HepG2 (cell line): ENCODE measurements around the gene RASL12. TPM values are rescaled to one million over a fixed set of nuclear protein-coding genes. Genes with fewer than 3 reads are reported as not detected.

Experiments used
- ATAC-seq: fragments of 200-7000 bp; cut with Tn5 transposase; 3 replicates; pipeline ENCODE4 v1.9.1; 2020; ENCODE audit warnings: mild to moderate bottlenecking, moderate library complexity
- BruUV-seq: library from RNA; stranded (reverse); fragments of 400-500 nt; replicated peaks from 2 replicates; lab custom pipeline; 2021; lab: Mats Ljungman, UMichigan
- CTCF ChIA-PET: fragments of 300-600 bp; formaldehyde crosslinking; extraction: SDS; loops from one replicate; lab custom pipeline; 2021; ENCODE audit warnings: low total read pairs, inconsistent platforms, low intra/inter-chr PET ratio; lab: Yijun Ruan, JAX
- POLR2A ChIA-PET: fragments of 350-600 bp; sonication (Branson Sonifier 250); formaldehyde crosslinking; loops from one replicate; lab custom pipeline; 2020; ENCODE audit warnings: antibody characterized with exemption, inconsistent platforms; lab: Yijun Ruan, JAX
- DNase-seq: peaks from one replicate; pipeline ENCODE4 v3.0.0-alpha.2; 2015; ENCODE audit warnings: low spot score
- FAIRE-seq: peaks from 3 replicates; lab custom pipeline; 2011; peaks lifted over from hg19 to GRCh38; lab: Jason Lieb, UNC
- H2AFZ ChIP-seq: one replicate; pipeline ENCODE4 v1.6.1; 2011; ENCODE audit warnings: low read length, inconsistent platforms
- H3K27ac ChIP-seq: fragments of 300-600 bp; 3 replicates; pipeline ENCODE4 v1.8.0; 2011; ENCODE audit warnings: mixed run types, mild to moderate bottlenecking, mixed read lengths, low read length, inconsistent platforms; ENCODE audit not compliant: insufficient read depth; ENCODE audit errors: extremely low read length
- H3K27me3 ChIP-seq, 2 experiments: fragments of 200-600 bp in 1 of 2; 2 replicates in 1 of 2; 3 replicates in 1 of 2; pipeline versions ENCODE4 v1.6.0 to v1.8.0; 2011; ENCODE audit warnings: low read length in 2 of 2, mild to moderate bottlenecking in 2 of 2, moderate library complexity in 2 of 2, inconsistent platforms in 1 of 2; ENCODE audit not compliant: insufficient read depth in 2 of 2, control insufficient read depth in 1 of 2
- H3K36me3 ChIP-seq, 2 experiments: fragments of 200-600 bp in 1 of 2; replicated peaks in 1 of 2; 2 replicates in 1 of 2; 3 replicates in 1 of 2; pipeline versions ENCODE4 v1.5.1 to v1.8.0; 2011; ENCODE audit warnings: low read length in 2 of 2, inconsistent platforms in 1 of 2; ENCODE audit not compliant: insufficient read depth in 2 of 2, control insufficient read depth in 1 of 2
- H3K4me1 ChIP-seq: 2 replicates; pipeline ENCODE4 v1.5.1; 2012; ENCODE audit warnings: low read length, inconsistent platforms; ENCODE audit not compliant: insufficient read depth
- H3K4me2 ChIP-seq: 2 replicates; pipeline ENCODE4 v1.6.0; 2011; ENCODE audit warnings: low read depth, low read length, inconsistent platforms
- H3K4me3 ChIP-seq, 3 experiments: fragments of 200-600 bp in 1 of 3; sonication (generic), shearing (Covaris generic) in 1 of 3; replicated peaks in 1 of 3; 2 replicates each; pipeline ENCODE4 v1.5.1; 2011 to 2016; ENCODE audit warnings: low read length in 3 of 3, inconsistent platforms in 2 of 3, low read depth in 2 of 3, mild to moderate bottlenecking in 2 of 3, control low read depth in 1 of 3, mixed read lengths in 1 of 3; ENCODE audit not compliant: insufficient read depth in 1 of 3
- H3K79me2 ChIP-seq: one replicate; pipeline ENCODE4 v1.6.1; 2011; ENCODE audit warnings: low read length, inconsistent platforms; ENCODE audit not compliant: insufficient read depth
- H3K9ac ChIP-seq: 2 replicates; pipeline ENCODE4 v1.6.0; 2011; ENCODE audit warnings: mild to moderate bottlenecking, low read depth, low read length, inconsistent platforms; ENCODE audit not compliant: insufficient read depth
- H3K9me3 ChIP-seq: 2 replicates; pipeline ENCODE4 v1.5.1; 2012; ENCODE audit warnings: mild to moderate bottlenecking, low read length
- H4K20me1 ChIP-seq: 2 replicates; pipeline ENCODE4 v1.6.0; 2011; ENCODE audit warnings: inconsistent platforms, mild to moderate bottlenecking, low read length, moderate library complexity; ENCODE audit not compliant: insufficient read depth
- HOXA7 ChIP-seq: sonication (generic); formaldehyde crosslinking; IDR thresholded peaks from 2 replicates; pipeline ENCODE4 v1.8.1; 2022; ENCODE audit warnings: mild to moderate bottlenecking, missing genetic modification reagents, moderate library complexity
- MAX ChIP-seq: IDR thresholded peaks from 2 replicates; pipeline ENCODE4 v1.6.1; 2012; ENCODE audit warnings: inconsistent platforms
- NR2F2 ChIP-seq: IDR thresholded peaks from 2 replicates; pipeline ENCODE4 v1.6.1; 2012; ENCODE audit warnings: low read depth, inconsistent platforms, borderline replicate concordance
- SKI ChIP-seq: fragments of 450-650 bp; IDR thresholded peaks from one replicate; pipeline ENCODE4 v1.6.1; 2018; ENCODE audit warnings: mild to moderate bottlenecking; ENCODE audit not compliant: partially characterized antibody
- SMARCE1 ChIP-seq: fragments of 450-650 bp; IDR thresholded peaks from 2 replicates; pipeline ENCODE4 v1.6.1; 2017; ENCODE audit warnings: borderline replicate concordance
- TEF ChIP-seq: sonication (generic); formaldehyde crosslinking; IDR thresholded peaks from 2 replicates; pipeline ENCODE4 v1.5.0; 2020; ENCODE audit warnings: missing genetic modification reagents
- ZMYM3 ChIP-seq: sonication (generic); formaldehyde crosslinking; IDR thresholded peaks from 2 replicates; pipeline ENCODE4 v1.5.1; 2020; ENCODE audit warnings: mild to moderate bottlenecking, missing genetic modification reagents
- ZNF205 ChIP-seq: IDR thresholded peaks from 2 replicates; pipeline ENCODE4 v1.6.1; 2018; ENCODE audit warnings: missing biosample characterization, missing genetic modification reagents
- ZNF225 ChIP-seq: sonication (generic); formaldehyde crosslinking; IDR thresholded peaks from 2 replicates; pipeline ENCODE4 v1.4.0; 2020; ENCODE audit warnings: mild to moderate bottlenecking, missing genetic modification reagents
- ZNF414 ChIP-seq: sonication (generic); formaldehyde crosslinking; IDR thresholded peaks from 2 replicates; pipeline ENCODE4 v1.5.0; 2020; ENCODE audit warnings: missing genetic modification reagents
- ZNF496 ChIP-seq: sonication (generic); formaldehyde crosslinking; IDR thresholded peaks from 2 replicates; pipeline ENCODE4 v1.8.1; 2023; ENCODE audit warnings: mild to moderate bottlenecking, moderate library complexity, missing genetic modification reagents; ENCODE audit not compliant: insufficient replicate concordance
- ZNF513 ChIP-seq: sonication (generic); formaldehyde crosslinking; conservative IDR thresholded peaks from 2 replicates; pipeline ENCODE4 v1.5.0; 2020; ENCODE audit warnings: missing genetic modification reagents
- ZNF557 ChIP-seq: sonication (generic); formaldehyde crosslinking; IDR thresholded peaks from 2 replicates; pipeline ENCODE4 v1.4.0; 2020; ENCODE audit warnings: missing genetic modification reagents
- ZNF616 ChIP-seq: sonication (generic); formaldehyde crosslinking; IDR thresholded peaks from 2 replicates; pipeline ENCODE4 v1.5.0; 2020; ENCODE audit warnings: low read depth, mild to moderate bottlenecking, missing genetic modification reagents
- ZNF713 ChIP-seq: sonication (generic); formaldehyde crosslinking; IDR thresholded peaks from 2 replicates; pipeline ENCODE4 v1.4.0; 2020; ENCODE audit warnings: mild to moderate bottlenecking, missing genetic modification reagents
- ZNF761 ChIP-seq: sonication (generic); formaldehyde crosslinking; conservative IDR thresholded peaks from 2 replicates; pipeline ENCODE4 v1.4.0; 2020; ENCODE audit warnings: mild to moderate bottlenecking, missing genetic modification reagents
- WGBS: methylation state at CpG from one replicate; pipeline ENCODE4 v1.1.6; 2017; ENCODE audit warnings: low lambda C conversion rate; 5-methylcytosine and 5-hydroxymethylcytosine counted together
- in situ Hi-C: cut with HindIII; loops from 2 replicates; pipeline ENCODE4 v1.10.0; 2017; ENCODE audit warnings: low pct_unique_long_range_greater_than_20kb; ENCODE audit not compliant: extremely low pct_ligation_motif_present
- intact Hi-C: fragments of 100-400 bp; cut with micrococcal nuclease; formaldehyde crosslinking; loops from one replicate; pipeline ENCODE4 v1.10.0; 2022; ENCODE audit not compliant: unreplicated experiment
- polyA plus RNA-seq, 8 experiments: library from polyadenylated mRNA; depleted of rRNA in 3 of 8; stranded (reverse) in 7 of 8; unstranded in 1 of 8; fragments of >200 nt; fragmentation: Illumina TruSeq in 4 of 8; extraction: Trizol in 4 of 8; gene quantifications; 2 replicates each; pipeline versions ENCODE4 v1.2.1 to v1.2.3, GENCODE V29; 2011 to 2016; ENCODE audit warnings: low read depth in 4 of 8, missing spikeins in 1 of 8, mixed read lengths in 1 of 8; ENCODE audit not compliant: insufficient read depth in 1 of 8
- total RNA-seq, 5 experiments: library from RNA; depleted of rRNA; stranded (reverse); fragments of >200 nt; fragmentation: Illumina TruSeq; extraction: Trizol; gene quantifications; 2 replicates each; pipeline ENCODE4 v1.2.3, GENCODE V29; 2016; ENCODE audit warnings: low read depth in 1 of 5

Gene RASL12
- total and polyA plus RNA-seq, 2 of the 13 experiments (the other 11 are each of a cell fraction or from before 2014, with no cell fraction given), result 0.16 to 0.55 TPM

GRCh38 chr15:65072027-65072426, 4.2 kb upstream of the RASL12 start (continued):
- no peak for TF ChIP-seq HOXA7 (CRISPR knock-in tag)
- no peak for TF ChIP-seq ZNF496 (CRISPR knock-in tag)
- TF ChIP-seq ZNF225 (CRISPR knock-in tag), result no peak
- no peak for TF ChIP-seq SKI
- no peak for TF ChIP-seq ZNF513 (CRISPR knock-in tag)
- no peak for TF ChIP-seq NR2F2
- TF ChIP-seq ZNF557 (CRISPR knock-in tag), result no peak
- no peak for TF ChIP-seq ZNF414 (CRISPR knock-in tag)
- TF ChIP-seq MAX, result no peak
- TF ChIP-seq ZNF205, result no peak

- no peaks in the 10 kb centered on the region for H4K20me1 ChIP-seq
- no CpG with 5 or more reads among the region's 5 CpGs for WGBS
- peaks cover 1 to 7% of the 10 kb centered on the region in 2 experiments; a peak in 3 of 5 replicates for H3K27me3 ChIP-seq
- H3K27ac ChIP-seq, result no peak overlapping the region
- no TSS peak for BruUV-seq
- ATAC-seq (no peak), FAIRE-seq (no peak), DNase-seq (no peak)
- intact Hi-C loops (no loop called here), in situ Hi-C loops (no loop called here)
- H3K4me3 ChIP-seq, result no peak overlapping the region
- H2AFZ ChIP-seq, result no peak overlapping the region
- H3K4me2 ChIP-seq, result no peak overlapping the region
- CTCF ChIA-PET, result no interaction called here
- peaks cover 6% of the 10 kb centered on the region; the same call in 1 of the 2 replicates for H3K4me1 ChIP-seq
- no peaks in the 10 kb centered on the region for H3K79me2 ChIP-seq
- no peaks in the 10 kb centered on the region for H3K36me3 ChIP-seq
- POLR2A ChIA-PET, result no interaction called here
- no peak overlapping the region for H3K9ac ChIP-seq
- no peaks in the 10 kb centered on the region for H3K9me3 ChIP-seq
- TF ChIP-seq ZNF616 (CRISPR knock-in tag) (no peak), ZNF761 (CRISPR knock-in tag) (no peak), TEF (CRISPR knock-in tag) (no peak), ZMYM3 (CRISPR knock-in tag) (no peak), ZNF713 (CRISPR knock-in tag) (no peak), SMARCE1 (no peak)
Observed at GRCh38 chr15:65071381-65071811, 3.6 kb upstream of the RASL12 start.
